HepG2 (cell line): Measurements from ENCODE around the gene PIEZO1. TPM values are rescaled to one million over a fixed set of nuclear protein-coding genes. Genes with fewer than 3 reads are reported as not detected.

ENCODE experiments used
- BATF2 ChIP-seq: sonication (generic); formaldehyde crosslinking; IDR thresholded peaks from 2 replicates; pipeline ENCODE4 v1.8.0; 2022; ENCODE audit warnings: mild to moderate bottlenecking, missing genetic modification reagents, moderate library complexity
- EZH2 ChIP-seq: conservative IDR thresholded peaks from 2 replicates; pipeline ENCODE4 v1.6.1; 2012; ENCODE audit warnings: mild to moderate bottlenecking, low read depth, low read length, moderate library complexity
- JDP2 ChIP-seq: sonication (generic); formaldehyde crosslinking; IDR thresholded peaks from 2 replicates; pipeline ENCODE4 v1.8.1; 2022; ENCODE audit warnings: missing genetic modification reagents, borderline replicate concordance
- KAT8 ChIP-seq: IDR thresholded peaks from 2 replicates; pipeline ENCODE4 v1.6.1; 2016; ENCODE audit warnings: missing genetic modification reagents, missing compliant biosample characterization
- MYNN ChIP-seq: sonication (generic); formaldehyde crosslinking; IDR thresholded peaks from 2 replicates; pipeline ENCODE4 v1.4.0; 2020; ENCODE audit warnings: mild to moderate bottlenecking, low read depth, missing genetic modification reagents
- PBX3 ChIP-seq: sonication (generic); formaldehyde crosslinking; IDR thresholded peaks from 2 replicates; pipeline ENCODE4 v1.8.1; 2023; ENCODE audit warnings: missing genetic modification reagents, inconsistent platforms, borderline replicate concordance
- THAP9 ChIP-seq: sonication (generic); formaldehyde crosslinking; IDR thresholded peaks from 2 replicates; pipeline ENCODE4; 2020; ENCODE audit warnings: missing genetic modification reagents, mild to moderate bottlenecking, borderline replicate concordance
- ZBTB49 ChIP-seq: sonication (generic); formaldehyde crosslinking; IDR thresholded peaks from 2 replicates; pipeline ENCODE4 v1.4.0; 2020; ENCODE audit warnings: missing genetic modification reagents, borderline replicate concordance
- ZC3H13 ChIP-seq: sonication (generic); formaldehyde crosslinking; IDR thresholded peaks from 2 replicates; pipeline ENCODE4 v1.8.1; 2023; ENCODE audit warnings: mild to moderate bottlenecking, missing genetic modification reagents, moderate library complexity
- ZNF331 ChIP-seq: sonication (generic); formaldehyde crosslinking; IDR thresholded peaks from 2 replicates; pipeline ENCODE4 v1.4.0; 2020; ENCODE audit warnings: missing genetic modification reagents
- ZNF335 ChIP-seq: sonication (generic); formaldehyde crosslinking; IDR thresholded peaks from 2 replicates; pipeline ENCODE4 v1.4.0; 2020; ENCODE audit warnings: missing genetic modification reagents
- ZNF503 ChIP-seq: sonication (generic); formaldehyde crosslinking; IDR thresholded peaks from 2 replicates; pipeline ENCODE4 v1.4.0; 2020; ENCODE audit warnings: missing genetic modification reagents
- ZNF580 ChIP-seq: IDR thresholded peaks from 2 replicates; pipeline ENCODE4 v1.6.1; 2016; ENCODE audit warnings: low read depth, borderline replicate concordance
- ZNF766 ChIP-seq: sonication (generic); formaldehyde crosslinking; IDR thresholded peaks from 2 replicates; pipeline ENCODE4 v1.5.0; 2020; ENCODE audit warnings: missing genetic modification reagents, borderline replicate concordance
- ZSCAN9 ChIP-seq: IDR thresholded peaks from 2 replicates; pipeline ENCODE4 v1.6.1; 2016; ENCODE audit warnings: borderline replicate concordance
- polyA plus RNA-seq, 8 experiments: library from polyadenylated mRNA; depleted of rRNA in 3 of 8; stranded (reverse) in 7 of 8; unstranded in 1 of 8; fragments of >200 nt; fragmentation: Illumina TruSeq in 4 of 8; extraction: Trizol in 4 of 8; gene quantifications; 2 replicates each; pipeline versions ENCODE4 v1.2.1 to v1.2.3, GENCODE V29; 2011 to 2016; ENCODE audit warnings: low read depth in 4 of 8, missing spikeins in 1 of 8, mixed read lengths in 1 of 8; ENCODE audit not compliant: insufficient read depth in 1 of 8
- total RNA-seq, 5 experiments: library from RNA; depleted of rRNA; stranded (reverse); fragments of >200 nt; fragmentation: Illumina TruSeq; extraction: Trizol; gene quantifications; 2 replicates each; pipeline ENCODE4 v1.2.3, GENCODE V29; 2016; ENCODE audit warnings: low read depth in 1 of 5
- TF ChIP-seq, protein P1 (sequence below): sonication (generic); formaldehyde crosslinking; IDR thresholded peaks from 2 replicates; pipeline ENCODE4 v1.5.1; 2020; ENCODE audit warnings: missing genetic modification reagents, mild to moderate bottlenecking, borderline replicate concordance

Gene PIEZO1
- total and polyA plus RNA-seq, 2 of the 13 experiments (the other 11 are each of a cell fraction or from before 2014, with no cell fraction given): 67.9 to 85.0 TPM

GRCh38 chr16:88743693-88744576 lies 41.1 kb downstream of the PIEZO1 start (continued):
- TF ChIP-seq, protein P1, sequence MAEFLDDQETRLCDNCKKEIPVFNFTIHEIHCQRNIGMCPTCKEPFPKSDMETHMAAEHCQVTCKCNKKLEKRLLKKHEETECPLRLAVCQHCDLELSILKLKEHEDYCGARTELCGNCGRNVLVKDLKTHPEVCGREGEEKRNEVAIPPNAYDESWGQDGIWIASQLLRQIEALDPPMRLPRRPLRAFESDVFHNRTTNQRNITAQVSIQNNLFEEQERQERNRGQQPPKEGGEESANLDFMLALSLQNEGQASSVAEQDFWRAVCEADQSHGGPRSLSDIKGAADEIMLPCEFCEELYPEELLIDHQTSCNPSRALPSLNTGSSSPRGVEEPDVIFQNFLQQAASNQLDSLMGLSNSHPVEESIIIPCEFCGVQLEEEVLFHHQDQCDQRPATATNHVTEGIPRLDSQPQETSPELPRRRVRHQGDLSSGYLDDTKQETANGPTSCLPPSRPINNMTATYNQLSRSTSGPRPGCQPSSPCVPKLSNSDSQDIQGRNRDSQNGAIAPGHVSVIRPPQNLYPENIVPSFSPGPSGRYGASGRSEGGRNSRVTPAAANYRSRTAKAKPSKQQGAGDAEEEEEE (CRISPR knock-in tag): 0 out of 2 replicates have a peak, but pooled peaks have one; percentile 25
- TF ChIP-seq ZNF580 (CRISPR knock-in tag) (peak; percentile 60; the same call in 1 of the 2 replicates), EZH2 (no peak), KAT8 (CRISPR knock-in tag) (no peak), ZNF331 (CRISPR knock-in tag) (peak; percentile 26; the same call in 1 of the 2 replicates), THAP9 (CRISPR knock-in tag) (peak; percentile 32; the same call in 1 of the 2 replicates), JDP2 (no peak), MYNN (CRISPR knock-in tag) (no peak), BATF2 (CRISPR knock-in tag) (no peak), ZSCAN9 (CRISPR knock-in tag) (no peak), PBX3 (CRISPR knock-in tag) (no peak), ZNF503 (CRISPR knock-in tag) (no peak), ZNF335 (CRISPR knock-in tag) (no peak), ZBTB49 (CRISPR knock-in tag) (no peak), ZC3H13 (CRISPR knock-in tag) (no peak; the same call in 1 of the 2 replicates), ZNF766 (CRISPR knock-in tag) (0 out of 2 replicates have a peak, but pooled peaks have one; percentile 65)
